LNCaP clone FGC (cell line): Measurements from ENCODE around the gene MPND.
A peak's percentile ranks its signal among the peaks of the same experiment; 100 is the strongest.

Experiments used
- DNase-seq: peaks from one replicate; pipeline ENCODE4 v3.0.0-alpha.2; 2011; ENCODE audit warnings: low read depth
- H3K4me3 ChIP-seq: 2 replicates; pipeline ENCODE4 v1.5.1; 2011; ENCODE audit warnings: mild to moderate bottlenecking, low read depth, low read length, control low read depth
- TF ChIP-seq, protein P1 (sequence below): IDR thresholded peaks from 2 replicates; pipeline ENCODE4 v1.5.1; 2012; ENCODE audit warnings: mild to moderate bottlenecking; ENCODE audit not compliant: control insufficient read depth, insufficient read depth; ENCODE audit errors: extremely low read depth

The MPND gene

GRCh38 chr19:4350111-4350510, 6.7 kb downstream of the MPND start:
- TF ChIP-seq, protein P1, sequence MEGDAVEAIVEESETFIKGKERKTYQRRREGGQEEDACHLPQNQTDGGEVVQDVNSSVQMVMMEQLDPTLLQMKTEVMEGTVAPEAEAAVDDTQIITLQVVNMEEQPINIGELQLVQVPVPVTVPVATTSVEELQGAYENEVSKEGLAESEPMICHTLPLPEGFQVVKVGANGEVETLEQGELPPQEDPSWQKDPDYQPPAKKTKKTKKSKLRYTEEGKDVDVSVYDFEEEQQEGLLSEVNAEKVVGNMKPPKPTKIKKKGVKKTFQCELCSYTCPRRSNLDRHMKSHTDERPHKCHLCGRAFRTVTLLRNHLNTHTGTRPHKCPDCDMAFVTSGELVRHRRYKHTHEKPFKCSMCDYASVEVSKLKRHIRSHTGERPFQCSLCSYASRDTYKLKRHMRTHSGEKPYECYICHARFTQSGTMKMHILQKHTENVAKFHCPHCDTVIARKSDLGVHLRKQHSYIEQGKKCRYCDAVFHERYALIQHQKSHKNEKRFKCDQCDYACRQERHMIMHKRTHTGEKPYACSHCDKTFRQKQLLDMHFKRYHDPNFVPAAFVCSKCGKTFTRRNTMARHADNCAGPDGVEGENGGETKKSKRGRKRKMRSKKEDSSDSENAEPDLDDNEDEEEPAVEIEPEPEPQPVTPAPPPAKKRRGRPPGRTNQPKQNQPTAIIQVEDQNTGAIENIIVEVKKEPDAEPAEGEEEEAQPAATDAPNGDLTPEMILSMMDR = no peak
- DNase-seq = no peak
- no peak overlapping the region for H3K4me3 ChIP-seq

GRCh38 chr19:4350726-4351125, 7.4 kb downstream of the MPND start:
- TF ChIP-seq, protein P1 = no peak
- DNase-seq = no peak
- no peak overlapping the region for H3K4me3 ChIP-seq

DNA sequence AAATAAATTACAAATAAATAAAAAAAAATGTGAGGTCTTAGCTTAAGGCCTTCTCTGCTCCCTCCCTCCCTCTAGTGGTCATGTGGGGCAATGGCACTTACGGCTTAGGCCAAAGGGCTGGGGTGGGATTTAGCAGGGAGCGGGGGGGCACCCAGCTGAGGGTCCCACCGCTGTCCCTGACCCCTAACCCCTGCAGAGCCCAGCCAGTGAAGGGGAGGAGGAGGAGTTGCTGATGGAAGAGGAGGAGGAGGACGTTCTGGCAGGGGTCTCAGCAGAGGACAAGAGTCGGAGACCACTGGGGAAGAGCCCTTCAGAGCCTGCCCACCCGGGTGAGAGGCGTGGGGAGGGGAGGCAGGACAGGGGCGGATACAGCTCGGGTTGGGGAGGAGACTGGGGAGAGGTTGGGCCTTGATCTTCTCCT, 9.3 kb downstream of the MPND start:
- no peak overlapping the region for H3K4me3 ChIP-seq
- DNase-seq = no peak
- TF ChIP-seq, protein P1 = peak; percentile 80

GRCh38 chr19:4354282-4354681, 10.9 kb downstream of the MPND start:
- DNase-seq = no peak
- TF ChIP-seq, protein P1 = no peak

GRCh38 chr19:4354897-4355296, 11.5 kb downstream of the MPND start:
- no peak for DNase-seq
- TF ChIP-seq, protein P1 = no peak
- no peak overlapping the region for H3K4me3 ChIP-seq

More at GRCh38 chr19:4354282-4354681, 10.9 kb downstream of the MPND start:
- no peak overlapping the region for H3K4me3 ChIP-seq

GRCh38 chr19:4357095-4357797, 13.9 kb downstream of the MPND start:
- TF ChIP-seq, protein P1 = no peak
- no peak for DNase-seq
- no peak overlapping the region for H3K4me3 ChIP-seq

DNA sequence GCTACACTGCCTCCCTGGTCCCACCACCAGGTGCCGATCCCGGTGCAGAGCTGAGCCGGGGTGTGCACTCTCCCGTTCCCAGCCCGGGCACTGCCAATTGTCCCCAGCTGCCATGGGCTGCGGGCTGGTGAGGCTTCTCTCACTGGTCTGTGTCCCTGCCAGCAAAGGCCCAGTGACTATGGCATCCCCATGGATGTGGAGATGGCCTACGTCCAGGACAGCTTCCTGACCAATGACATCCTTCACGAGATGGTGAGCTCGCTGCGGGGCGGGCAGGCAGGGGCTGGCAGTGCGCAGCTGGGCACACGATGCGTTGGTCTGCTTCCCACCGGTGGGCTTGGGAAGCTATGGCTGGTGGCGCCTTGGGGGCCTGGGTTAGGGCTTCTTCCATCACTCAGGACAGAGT, 14.6 kb downstream of the MPND start:
- no peak for DNase-seq
- no peak overlapping the region for H3K4me3 ChIP-seq
- TF ChIP-seq, protein P1 = no peak
